B cell (primary cell): Measurements from ENCODE around the gene GRID1. TPM values are rescaled to one million over a fixed set of nuclear protein-coding genes. Genes with fewer than 3 reads are reported as not detected.

Experiments used
- ATAC-seq: fragments of 200-7000 bp; cut with Tn5 transposase; one replicate; pipeline ENCODE4 v1.10.0; 2021; ENCODE audit warnings: low read depth, mild to moderate bottlenecking, moderate number of reproducible peaks, moderate library complexity
- CTCF ChIA-PET: fragments of 350-600 bp; sonication (Branson Sonifier 250); formaldehyde crosslinking; loops from one replicate; lab custom pipeline; 2021; ENCODE audit warnings: antibody characterized with exemption, inconsistent platforms; lab: Charles Lee
- POLR2A ChIA-PET: fragments of 350-600 bp; sonication (Branson Sonifier 250); formaldehyde crosslinking; loops from one replicate; lab custom pipeline; 2021; ENCODE audit warnings: antibody characterized with exemption; lab: Charles Lee
- DNase-seq: peaks from one replicate; pipeline ENCODE4 v3.0.0; 2013
- H2AFZ ChIP-seq: 2 replicates; pipeline ENCODE4 v1.6.1; 2012; ENCODE audit warnings: mild to moderate bottlenecking, low read depth, low read length; ENCODE audit not compliant: insufficient read depth, poor library complexity, severe bottlenecking
- H3K27ac ChIP-seq, 2 donors: 1 replicate in 1 of 2; 2 replicates in 1 of 2; pipeline ENCODE4 v1.5.1; 2012 to 2013; ENCODE audit warnings: low read length in 2 of 2, mild to moderate bottlenecking in 2 of 2, moderate library complexity in 1 of 2
- H3K27me3 ChIP-seq, 4 experiments: fragments of 200-600 bp in 1 of 4; sonication (generic) in 1 of 4; replicated peaks in 1 of 4; 1 replicate in 2 of 4; 2 replicates in 2 of 4; pipeline versions ENCODE4 v1.6.1 to v1.7.0; 2013 to 2016; ENCODE audit warnings: low read length in 3 of 4, mild to moderate bottlenecking in 2 of 4, mixed read lengths in 1 of 4, moderate library complexity in 1 of 4; ENCODE audit not compliant: insufficient read depth in 4 of 4, control insufficient read depth in 3 of 4; ENCODE audit errors: control extremely low read depth in 1 of 4
- H3K36me3 ChIP-seq, 2 experiments: replicated peaks in 1 of 2; 1 replicate in 1 of 2; 2 replicates in 1 of 2; pipeline versions ENCODE4 v1.6.1 to v1.7.1; 2013; ENCODE audit warnings: low read length in 1 of 2; ENCODE audit not compliant: insufficient read depth in 2 of 2, control insufficient read depth in 1 of 2; ENCODE audit errors: control extremely low read depth in 1 of 2, extremely low read depth in 1 of 2
- H3K4me1 ChIP-seq, 2 donors: fragments of 200-600 bp in 1 of 2; sonication (generic) in 1 of 2; 1 replicate in 1 of 2; 2 replicates in 1 of 2; pipeline versions ENCODE4 v1.5.1 to v1.6.1; 2013 to 2017; ENCODE audit warnings: low read length in 2 of 2; ENCODE audit not compliant: control insufficient read depth in 2 of 2, insufficient read depth in 2 of 2
- H3K4me2 ChIP-seq: replicated peaks from 2 replicates; pipeline ENCODE3; 2012; ENCODE audit warnings: mild to moderate bottlenecking, low read depth, low read length; ENCODE audit not compliant: poor library complexity, severe bottlenecking
- H3K4me3 ChIP-seq, 5 experiments: fragments of 200-600 bp in 1 of 5; sonication (generic) in 1 of 5; 1 replicate in 3 of 5; 2 replicates in 2 of 5; pipeline versions ENCODE4 v1.5.1 to v1.7.0; 2011 to 2016; ENCODE audit warnings: low read length in 4 of 5, mild to moderate bottlenecking in 4 of 5, low read depth in 2 of 5, control low read depth in 1 of 5, moderate library complexity in 1 of 5; ENCODE audit not compliant: insufficient read depth in 1 of 5; ENCODE audit errors: control extremely low read depth in 1 of 5, extremely low read depth in 1 of 5
- H3K79me2 ChIP-seq: fragments of 200-600 bp; sonication (generic); one replicate; pipeline ENCODE4 v1.6.0; 2016; ENCODE audit warnings: low read length; ENCODE audit not compliant: control insufficient read depth, insufficient read depth
- H3K9ac ChIP-seq: fragments of 200-600 bp; sonication (generic); 2 replicates; pipeline ENCODE4 v1.6.1; 2017; ENCODE audit warnings: mild to moderate bottlenecking, low read length, moderate library complexity
- H3K9me3 ChIP-seq, 3 donors: one replicate each; pipeline versions ENCODE4 v1.6.1 to v1.7.1; 2013; ENCODE audit warnings: low read length in 2 of 3; ENCODE audit not compliant: control insufficient read depth in 2 of 3, insufficient read depth in 1 of 3; ENCODE audit errors: control extremely low read depth in 1 of 3
- H4K20me1 ChIP-seq: 2 replicates; pipeline ENCODE4 v1.6.0; 2012; ENCODE audit warnings: mild to moderate bottlenecking, low read length; ENCODE audit not compliant: insufficient read depth, control insufficient read depth, poor library complexity, severe bottlenecking
- H3K27ac Mint-ChIP-seq: one replicate; pipeline ENCODE4 v1.8.0; 2021; ENCODE audit warnings: mixed read lengths
- H3K27me3 Mint-ChIP-seq: one replicate; pipeline ENCODE4 v1.8.0; 2021; ENCODE audit warnings: mixed read lengths
- H3K4me1 Mint-ChIP-seq: one replicate; pipeline ENCODE4 v1.8.0; 2021; ENCODE audit warnings: mixed read lengths
- H3K4me3 Mint-ChIP-seq: one replicate; pipeline ENCODE4 v1.8.0; 2021; ENCODE audit warnings: mixed read lengths
- H3K9me3 Mint-ChIP-seq: one replicate; pipeline ENCODE4 v1.8.0; 2022; ENCODE audit warnings: mixed read lengths; ENCODE audit not compliant: insufficient read depth
- CTCF ChIP-seq: fragments of 200-600 bp; IDR thresholded peaks from one replicate; pipeline ENCODE4 v1.8.0; 2022; ENCODE audit warnings: antibody characterized with exemption, mild to moderate bottlenecking
- EZH2 ChIP-seq: IDR thresholded peaks from 2 replicates; pipeline ENCODE4 v1.6.1; 2012; ENCODE audit warnings: borderline replicate concordance, low read depth, mild to moderate bottlenecking, moderate library complexity, low read length; ENCODE audit not compliant: insufficient read depth, poor library complexity, severe bottlenecking
- WGBS: methylation state at CpG from one replicate; pipeline ENCODE4 v1.1.5; 2013; ENCODE audit warnings: missing lambda C conversion rate; ENCODE audit not compliant: insufficient coverage; 5-methylcytosine and 5-hydroxymethylcytosine counted together
- intact Hi-C: fragments of 100-400 bp; cut with micrococcal nuclease; formaldehyde crosslinking; loops from one replicate; pipeline ENCODE4 v1.10.0; 2022
- polyA plus RNA-seq: library from polyadenylated mRNA; depleted of rRNA; stranded (reverse); fragments of >200 nt; gene quantifications from 2 replicates; pipeline ENCODE4 v1.2.3, GENCODE V29; 2012
- total RNA-seq, 2 donors: library from RNA; stranded (reverse); fragments of 120-200 nt in 1 of 2; gene quantifications; 1 replicate in 1 of 2; 2 replicates in 1 of 2; pipeline versions ENCODE4 v1.2.3 to v1.2.4, GENCODE V29; 2013 to 2022

Gene GRID1
- total and polyA plus RNA-seq, 2 donors (not counting 1 experiment from before 2014, with no cell fraction given): not detected

DNA sequence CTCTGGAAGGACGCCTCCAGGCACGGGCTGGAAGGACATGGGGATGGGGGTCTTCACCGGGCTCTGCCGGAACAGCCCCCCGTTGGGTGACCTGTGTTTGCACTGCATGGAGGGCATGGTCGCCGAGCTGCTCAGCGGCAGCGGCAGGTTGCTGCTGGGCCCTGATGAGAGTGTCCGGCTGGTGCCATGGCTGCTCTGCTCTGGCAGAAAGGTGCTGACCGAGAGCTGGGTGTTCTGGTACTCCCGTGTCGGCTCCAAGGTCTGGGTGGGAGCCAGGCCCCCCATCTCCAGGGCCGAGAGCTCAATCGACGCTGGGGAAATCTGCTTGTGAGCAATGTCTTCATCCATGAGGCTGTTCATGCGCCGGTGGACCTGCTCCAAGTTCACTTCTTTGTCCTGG, 764.3 kb downstream of the GRID1 start:
- ChIA-PET POLR2A (no interaction called here), CTCF (no interaction called here)
- Histone ChIP-seq H3K4me1 (no peaks in the 10 kb centered on the region), H3K79me2 (no peaks in the 10 kb centered on the region), H4K20me1 (no peaks in the 10 kb centered on the region), H3K9me3 (no peaks in the 10 kb centered on the region), H3K36me3 (no peaks in the 10 kb centered on the region), H3K4me2 (no peak overlapping the region), H3K9ac (no peak overlapping the region), H3K27me3 (no peaks in the 10 kb centered on the region), H3K27ac (no peak overlapping the region), H3K4me3 (no peak overlapping the region), H2AFZ (no peak overlapping the region)
- intact Hi-C loops: no loop called here
- WGBS: 91% methylated on average over 18 of the region's 18 CpGs
- DNase-seq (no peak), ATAC-seq (no peak)
- Mint-ChIP-seq H3K4me1 (no peaks in the 10 kb centered on the region), H3K4me3 (no peak overlapping the region), H3K27ac (no peak overlapping the region), H3K27me3 (peaks cover 4% of the 10 kb centered on the region), H3K9me3 (no peaks in the 10 kb centered on the region)
- TF ChIP-seq CTCF (no peak), EZH2 (no peak)

DNA sequence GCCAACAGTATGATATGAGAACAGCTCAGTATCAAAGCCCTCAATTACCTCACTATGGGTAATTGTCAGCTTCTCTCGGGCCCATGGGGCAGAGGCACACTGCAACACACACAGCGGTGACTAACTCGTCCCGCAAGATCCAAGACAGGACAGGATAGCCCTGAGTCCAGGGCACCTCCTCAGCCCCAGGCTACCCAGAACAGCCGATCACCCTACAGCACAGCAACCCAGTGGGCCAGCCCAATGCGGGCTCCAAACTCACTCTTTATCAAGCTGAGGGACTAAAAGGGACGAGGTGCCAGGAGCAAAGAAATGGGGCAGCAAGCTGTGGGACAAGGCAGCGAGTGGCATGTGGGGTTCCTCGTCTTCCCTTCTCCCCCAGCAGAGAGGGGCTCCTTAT, 765.1 kb downstream of the GRID1 start:
- Histone ChIP-seq H3K4me2 (no peak overlapping the region), H3K36me3 (no peaks in the 10 kb centered on the region), H4K20me1 (no peaks in the 10 kb centered on the region), H3K4me3 (no peak overlapping the region), H3K27ac (no peak overlapping the region), H3K9ac (no peak overlapping the region), H3K79me2 (no peaks in the 10 kb centered on the region), H2AFZ (no peak overlapping the region), H3K9me3 (no peaks in the 10 kb centered on the region), H3K4me1 (no peaks in the 10 kb centered on the region), H3K27me3 (no peaks in the 10 kb centered on the region)
- ATAC-seq (no peak), DNase-seq (no peak)
- no peaks in the 10 kb centered on the region for H3K4me1 Mint-ChIP-seq
- H3K9me3 Mint-ChIP-seq: no peaks in the 10 kb centered on the region
- H3K27me3 Mint-ChIP-seq: peaks cover 4% of the 10 kb centered on the region
- 87% methylated on average over 9 of the region's 9 CpGs for WGBS
- intact Hi-C loops: no loop called here
- TF ChIP-seq CTCF: no peak
- no peak for TF ChIP-seq EZH2
- no peak overlapping the region for H3K4me3 Mint-ChIP-seq
- POLR2A ChIA-PET: no interaction called here
- CTCF ChIA-PET: no interaction called here
- H3K27ac Mint-ChIP-seq: no peak overlapping the region
